Mesenchymal stem cell (in vitro differentiated cells and primary cell): ENCODE measurements around the gene ATG7.
A peak's percentile ranks its signal among the peaks of the same experiment; 100 is the strongest.

Experiments
- DNase-seq: peaks from one replicate; pipeline ENCODE4 v3.0.0-alpha.2; 2013
- H2AFZ ChIP-seq: one replicate; pipeline ENCODE4 v1.6.1; 2013; ENCODE audit warnings: low read depth, mild to moderate bottlenecking, control low read depth, inconsistent platforms, low read length, moderate library complexity
- H2AK5ac ChIP-seq: 2 replicates; pipeline ENCODE4 v1.6.1; 2013; ENCODE audit warnings: low read length, moderate library complexity, mild to moderate bottlenecking, inconsistent platforms; ENCODE audit not compliant: severe bottlenecking
- H2BK120ac ChIP-seq: one replicate; pipeline ENCODE4 v1.6.1; 2013; ENCODE audit warnings: low read depth, mild to moderate bottlenecking, inconsistent platforms, low read length, moderate library complexity
- H2BK12ac ChIP-seq, 2 experiments: one replicate each; pipeline ENCODE4 v1.6.1; 2013; ENCODE audit warnings: inconsistent platforms in 2 of 2, low read length in 2 of 2, mild to moderate bottlenecking in 2 of 2, moderate library complexity in 2 of 2, control low read depth in 1 of 2
- H2BK15ac ChIP-seq: one replicate; pipeline ENCODE4 v1.6.1; 2013; ENCODE audit warnings: mild to moderate bottlenecking, low read depth, inconsistent platforms; ENCODE audit not compliant: poor library complexity, severe bottlenecking
- H2BK5ac ChIP-seq: 2 replicates; pipeline ENCODE4 v1.6.1; 2013; ENCODE audit warnings: low read depth, mild to moderate bottlenecking, low read length, control low read depth, inconsistent platforms; ENCODE audit not compliant: poor library complexity, severe bottlenecking
- H3K14ac ChIP-seq, 2 experiments: one replicate each; pipeline ENCODE4 v1.6.1; 2013; ENCODE audit warnings: inconsistent platforms in 2 of 2, low read length in 2 of 2, control low read depth in 1 of 2, mild to moderate bottlenecking in 1 of 2, moderate library complexity in 1 of 2
- H3K18ac ChIP-seq, 2 experiments: one replicate each; pipeline ENCODE4 v1.6.1; 2013; ENCODE audit warnings: inconsistent platforms in 2 of 2, low read length in 2 of 2, control low read depth in 1 of 2, low read depth in 1 of 2, mild to moderate bottlenecking in 1 of 2
- H3K23ac ChIP-seq, 2 experiments: one replicate each; pipeline ENCODE4 v1.6.1; 2013; ENCODE audit warnings: inconsistent platforms in 2 of 2, low read length in 2 of 2, mild to moderate bottlenecking in 2 of 2, moderate library complexity in 2 of 2, control low read depth in 1 of 2
- H3K27ac ChIP-seq: 2 replicates; pipeline ENCODE4 v1.5.1; 2013; ENCODE audit warnings: mild to moderate bottlenecking, moderate library complexity, low read length, control low read depth, inconsistent platforms; ENCODE audit not compliant: poor library complexity, severe bottlenecking
- H3K27me3 ChIP-seq, 2 experiments: 2 replicates each; pipeline versions ENCODE4 v1.6.1 to v1.7.0; 2013; ENCODE audit warnings: low read length in 2 of 2, mild to moderate bottlenecking in 2 of 2, moderate library complexity in 2 of 2, control low read depth in 1 of 2, inconsistent platforms in 1 of 2; ENCODE audit not compliant: control insufficient read depth in 1 of 2, insufficient read depth in 1 of 2
- H3K36me3 ChIP-seq, 2 experiments: 2 replicates each; pipeline versions ENCODE4 v1.6.1 to v1.7.0; 2013; ENCODE audit warnings: low read length in 2 of 2, control low read depth in 1 of 2, inconsistent platforms in 1 of 2, low read depth in 1 of 2, mild to moderate bottlenecking in 1 of 2; ENCODE audit not compliant: insufficient read depth in 2 of 2, control insufficient read depth in 1 of 2
- H3K4ac ChIP-seq, 2 experiments: one replicate each; pipeline ENCODE4 v1.6.1; 2013; ENCODE audit warnings: inconsistent platforms in 2 of 2, low read length in 2 of 2, mild to moderate bottlenecking in 2 of 2, moderate library complexity in 2 of 2, control low read depth in 1 of 2, low read depth in 1 of 2
- H3K4me1 ChIP-seq: 2 replicates; pipeline ENCODE4 v1.6.1; 2013; ENCODE audit warnings: low read depth, low read length, control low read depth; ENCODE audit not compliant: control insufficient read depth, insufficient read depth
- H3K4me2 ChIP-seq: 2 replicates; pipeline ENCODE4 v1.6.1; 2013; ENCODE audit warnings: low read length, mild to moderate bottlenecking, inconsistent platforms; ENCODE audit not compliant: poor library complexity, severe bottlenecking
- H3K4me3 ChIP-seq, 2 experiments: 2 replicates each; pipeline versions ENCODE4 v1.5.1 to v1.7.0; 2013; ENCODE audit warnings: low read length in 2 of 2, mild to moderate bottlenecking in 2 of 2, control low read depth in 1 of 2, low read depth in 1 of 2; ENCODE audit not compliant: insufficient read depth in 1 of 2
- H3K79me1 ChIP-seq: replicated peaks from 2 replicates; pipeline ENCODE4 v1.6.1; 2013; ENCODE audit warnings: mild to moderate bottlenecking, control low read depth, low read length, inconsistent platforms; ENCODE audit not compliant: poor library complexity, severe bottlenecking
- H3K9ac ChIP-seq: 2 replicates; pipeline ENCODE4 v1.7.0; 2013; ENCODE audit warnings: mild to moderate bottlenecking, low read length, moderate library complexity
- H3K9me3 ChIP-seq: 2 replicates; pipeline ENCODE4 v1.7.0; 2013; ENCODE audit warnings: mild to moderate bottlenecking, low read length; ENCODE audit not compliant: control insufficient read depth
- H4K8ac ChIP-seq: one replicate; pipeline ENCODE4 v1.6.1; 2013; ENCODE audit warnings: inconsistent platforms, mild to moderate bottlenecking, low read length, moderate library complexity
- H4K91ac ChIP-seq: one replicate; pipeline ENCODE4 v1.6.1; 2013; ENCODE audit warnings: mild to moderate bottlenecking, low read length, inconsistent platforms
- WGBS: methylation state at CpG from one replicate; pipeline ENCODE4 v1.1.7; 2013; ENCODE audit warnings: mixed read lengths; 5-methylcytosine and 5-hydroxymethylcytosine counted together

ATG7 gene

DNA sequence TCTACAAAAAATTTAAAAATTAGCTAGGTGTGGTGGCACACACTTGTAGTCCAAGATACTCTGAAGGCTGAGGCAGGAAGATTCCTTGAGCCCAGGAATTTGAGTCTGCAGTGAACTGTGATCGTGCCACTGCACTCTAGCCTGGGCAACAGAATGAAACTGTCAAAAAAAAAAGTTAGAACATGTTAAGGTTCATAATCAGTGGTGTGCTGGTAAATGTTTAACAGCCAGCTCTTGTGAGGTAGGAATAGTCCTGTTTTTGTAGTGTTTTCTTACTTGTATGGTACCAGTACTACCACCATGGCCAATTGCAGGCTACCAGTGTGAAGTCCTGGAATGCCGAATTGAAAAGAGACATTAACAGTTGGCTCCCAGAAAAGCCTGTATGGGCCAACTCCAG is 50.7 kb downstream of the ATG7 start:
- no peak overlapping the region for H2BK5ac ChIP-seq
- WGBS: 93% methylated on average over 2 of the region's 2 CpGs
- H3K4me3 ChIP-seq: no peak overlapping the region
- no peak overlapping the region for H4K8ac ChIP-seq
- peaks cover 3% of the 10 kb centered on the region for H3K4me1 ChIP-seq
- H3K79me1 ChIP-seq: peaks cover 16% of the 10 kb centered on the region
- no peak overlapping the region for H3K14ac ChIP-seq
- no peak overlapping the region for H3K18ac ChIP-seq
- H3K27ac ChIP-seq: peak overlapping the region; percentile 61
- no peak overlapping the region for H2AK5ac ChIP-seq
- H2BK120ac ChIP-seq: no peak overlapping the region
- H3K36me3 ChIP-seq: peaks cover 18 to 71% of the 10 kb centered on the region in 2 experiments
- H3K9me3 ChIP-seq: no peaks in the 10 kb centered on the region
- no peak overlapping the region for H2BK15ac ChIP-seq
- H3K4me2 ChIP-seq: peak overlapping the region; percentile 19
- no peak for DNase-seq
- no peak overlapping the region for H3K23ac ChIP-seq
- no peak overlapping the region for H2AFZ ChIP-seq
- H3K4ac ChIP-seq: no peak overlapping the region
- H4K91ac ChIP-seq: no peak overlapping the region
- no peak overlapping the region for H3K9ac ChIP-seq
- no peaks in the 10 kb centered on the region for H3K27me3 ChIP-seq
- H2BK12ac ChIP-seq: no peak overlapping the region

DNA sequence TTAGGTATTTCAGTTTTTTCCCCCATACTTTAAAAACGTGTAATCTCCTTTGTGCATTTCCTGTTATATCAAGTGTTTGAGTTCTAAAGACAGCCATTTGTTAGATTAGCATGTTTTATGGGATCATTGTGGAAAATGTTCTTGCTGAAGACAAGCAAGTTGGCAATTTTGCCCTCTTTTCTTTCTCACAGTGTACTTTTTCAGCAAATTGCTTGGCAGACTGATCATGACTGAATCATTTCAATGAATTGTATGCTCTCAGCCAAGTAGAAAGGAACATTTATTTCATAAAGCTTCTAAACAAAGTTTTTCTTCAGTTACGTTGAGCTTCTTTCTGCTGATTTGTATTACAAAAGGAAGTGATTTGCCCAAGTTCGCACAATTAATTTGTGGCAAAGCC is 51.6 kb downstream of the ATG7 start:
- Histone ChIP-seq H3K79me1 (peaks cover 14% of the 10 kb centered on the region), H2AK5ac (no peak overlapping the region), H2BK12ac (no peak overlapping the region), H3K4me3 (no peak overlapping the region), H2AFZ (no peak overlapping the region), H2BK120ac (no peak overlapping the region), H4K8ac (no peak overlapping the region), H2BK15ac (no peak overlapping the region), H4K91ac (no peak overlapping the region), H3K14ac (no peak overlapping the region), H3K4ac (no peak overlapping the region), H3K23ac (no peak overlapping the region), H2BK5ac (no peak overlapping the region), H3K4me1 (peaks cover 3% of the 10 kb centered on the region), H3K18ac (no peak overlapping the region), H3K9me3 (no peaks in the 10 kb centered on the region), H3K4me2 (no peak overlapping the region), H3K9ac (peak overlapping the region; percentile 60), H3K36me3 (peaks cover 17 to 64% of the 10 kb centered on the region in 2 experiments), H3K27ac (no peak overlapping the region), H3K27me3 (no peaks in the 10 kb centered on the region)
- DNase-seq: no peak
- WGBS: no CpG with 5 or more reads among the region's 3 CpGs

DNA sequence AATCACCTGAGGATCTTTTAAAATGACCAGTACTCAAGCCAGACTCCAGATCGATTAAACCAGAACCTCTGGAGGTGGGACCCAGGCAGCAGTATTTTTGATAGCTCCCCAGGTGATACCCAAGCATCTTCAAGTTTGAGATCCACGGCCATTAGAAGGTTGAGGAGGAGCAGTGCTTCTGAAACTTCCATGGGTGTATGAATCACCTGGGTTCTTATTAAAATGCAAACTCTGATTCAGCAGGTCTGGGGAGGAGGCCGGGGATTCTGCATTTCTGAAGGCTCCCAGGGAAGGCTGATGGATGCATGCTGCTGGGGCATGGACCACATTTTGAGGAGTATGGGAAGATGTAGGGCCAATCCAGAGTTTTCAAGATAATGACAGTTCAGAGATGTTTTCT is 55.4 kb downstream of the ATG7 start:
- Histone ChIP-seq H2AK5ac (no peak overlapping the region), H2BK12ac (no peak overlapping the region), H4K8ac (no peak overlapping the region), H3K4me2 (no peak overlapping the region), H2BK15ac (no peak overlapping the region), H3K4me1 (peaks cover 3% of the 10 kb centered on the region), H3K27me3 (no peaks in the 10 kb centered on the region), H3K79me1 (peaks cover 10% of the 10 kb centered on the region), H3K4ac (no peak overlapping the region), H2BK120ac (no peak overlapping the region), H2AFZ (no peak overlapping the region), H3K27ac (no peak overlapping the region), H3K14ac (no peak overlapping the region), H3K23ac (no peak overlapping the region), H3K4me3 (no peak overlapping the region), H4K91ac (no peak overlapping the region), H3K9ac (no peak overlapping the region), H2BK5ac (no peak overlapping the region), H3K9me3 (no peaks in the 10 kb centered on the region), H3K18ac (no peak overlapping the region), H3K36me3 (peaks cover 4 to 35% of the 10 kb centered on the region in 2 experiments)
- DNase-seq: no peak
- WGBS: 97% methylated on average over 3 of the region's 3 CpGs

DNA sequence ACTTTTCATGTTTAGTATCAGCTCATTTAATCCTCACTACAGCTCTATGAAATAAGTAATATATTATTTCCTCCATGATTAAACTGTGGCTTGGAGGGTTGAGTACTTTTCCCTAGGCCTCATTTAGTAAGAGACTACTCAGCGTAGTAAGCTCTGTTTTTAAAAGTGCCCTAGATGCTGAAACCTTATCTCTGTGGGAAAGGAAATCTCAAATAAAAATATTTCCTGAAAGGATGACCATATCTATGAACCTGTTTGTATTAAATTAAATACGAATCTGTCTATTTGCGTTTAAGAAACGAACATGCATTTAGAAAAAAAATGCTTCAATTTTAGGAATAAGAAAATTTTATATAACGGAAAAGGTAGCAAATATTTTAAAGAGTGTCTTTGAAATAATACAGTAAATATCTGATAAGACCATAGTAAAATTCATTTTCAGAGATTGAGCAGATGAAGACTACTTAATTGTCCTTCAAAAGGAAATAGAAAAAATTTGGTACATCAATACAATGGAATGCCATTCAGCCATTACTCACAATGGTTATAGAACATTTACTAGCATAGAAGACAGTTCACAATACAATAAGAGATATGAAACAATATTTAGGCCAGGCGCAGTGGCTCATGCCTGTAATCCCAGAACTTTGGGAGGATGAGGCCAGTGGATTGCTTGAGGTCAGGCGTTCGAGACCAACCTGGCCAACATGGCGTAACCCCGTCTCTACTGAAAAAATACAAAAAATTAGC is 56.2 kb downstream of the ATG7 start:
- Histone ChIP-seq H4K8ac (no peak overlapping the region), H3K4me2 (no peak overlapping the region), H2BK5ac (no peak overlapping the region), H3K9me3 (no peaks in the 10 kb centered on the region), H2AFZ (no peak overlapping the region), H3K23ac (no peak overlapping the region), H2BK120ac (no peak overlapping the region), H3K36me3 (peaks cover 4 to 41% of the 10 kb centered on the region in 2 experiments), H3K14ac (no peak overlapping the region), H3K27me3 (no peaks in the 10 kb centered on the region), H3K79me1 (peaks cover 10% of the 10 kb centered on the region), H2BK15ac (no peak overlapping the region), H3K9ac (no peak overlapping the region), H4K91ac (no peak overlapping the region), H2BK12ac (no peak overlapping the region), H2AK5ac (no peak overlapping the region), H3K18ac (no peak overlapping the region), H3K27ac (no peak overlapping the region), H3K4ac (no peak overlapping the region), H3K4me1 (peaks cover 2% of the 10 kb centered on the region), H3K4me3 (no peak overlapping the region)
- WGBS: 100% methylated on average over 9 of the region's 10 CpGs
- no peak for DNase-seq
